Measurements from ENCODE around the gene RBM44.
"Not testable (repeated sequence)": the region's sequence is repeated elsewhere in the genome, so short reads cannot be mapped to it uniquely, and the experiment has no call there.

Gene RBM44

GRCh38 chr2:237762291-237763182 lies 36.0 kb upstream of the RBM44 start:
- WGBS, 2 donors (ENCODE audit: extremely low coverage in 2 of 2, insufficient read length in 2 of 2, insufficient replicate concordance in 1 of 2): no CpG with 5 or more reads among the region's 9 CpGs
- DNase-seq (ENCODE audit: low spot score); H2BK120ac ChIP-seq (ENCODE audit: low read depth, low read length); H3K27ac ChIP-seq (replicated peaks; ENCODE audit: low read length); H3K4ac ChIP-seq (ENCODE audit: low read length); H3K18ac ChIP-seq (ENCODE audit: low read length); H3K23ac ChIP-seq (ENCODE audit: low read depth, low read length, poor library complexity); H2AFZ ChIP-seq (ENCODE audit: low read length); H4K8ac ChIP-seq (ENCODE audit: low read depth, low read length); H4K91ac ChIP-seq (ENCODE audit: low read depth, low read length, poor library complexity); H2BK15ac ChIP-seq (ENCODE audit: low read length); H2AK5ac ChIP-seq (ENCODE audit: low read depth, low read length); H3K9me3 ChIP-seq (replicated peaks in 1 of 2; ENCODE audit: control insufficient read depth in 2 of 2, insufficient read depth in 1 of 2, low read depth in 1 of 2, low read length in 2 of 2); H3K79me1 ChIP-seq (ENCODE audit: low read depth, low read length); H3K27me3 ChIP-seq (ENCODE audit: control insufficient read depth in 3 of 3, insufficient read depth in 3 of 3, low read depth in 1 of 3, low read length in 3 of 3); H2BK12ac ChIP-seq (ENCODE audit: low read length); H2BK5ac ChIP-seq (ENCODE audit: low read length); H3K4me3 ChIP-seq (ENCODE audit: low read length in 2 of 2); H3K4me1 ChIP-seq (ENCODE audit: control insufficient read depth in 2 of 2, insufficient read depth in 1 of 2, low read depth in 1 of 2, low read length in 2 of 2); H3K4me2 ChIP-seq (ENCODE audit: insufficient read depth, low read length, poor library complexity, severe bottlenecking); H3K14ac ChIP-seq (ENCODE audit: low read length); H3K9ac ChIP-seq (ENCODE audit: low read depth, low read length, poor library complexity): not testable (repeated sequence)
- peaks cover 5 to 69% of the 10 kb centered on the region in 2 donors for H3K36me3 ChIP-seq (replicated peaks in 1 of 2; ENCODE audit: control insufficient read depth in 2 of 2, insufficient read depth in 2 of 2, low read length in 2 of 2)

- Histone ChIP-seq H2BK15ac (ENCODE audit: low read length) (no peak overlapping the region), H3K9ac (ENCODE audit: low read depth, low read length, poor library complexity) (no peak overlapping the region), H3K27me3 (ENCODE audit: control insufficient read depth in 3 of 3, insufficient read depth in 3 of 3, low read depth in 1 of 3, low read length in 3 of 3) (no peaks in the 10 kb centered on the region), H2BK120ac (ENCODE audit: low read depth, low read length) (no peak overlapping the region), H2BK5ac (ENCODE audit: low read length) (no peak overlapping the region), H2AK5ac (ENCODE audit: low read depth, low read length) (no peak overlapping the region), H4K91ac (ENCODE audit: low read depth, low read length, poor library complexity) (no peak overlapping the region), H4K8ac (ENCODE audit: low read depth, low read length) (no peak overlapping the region), H2BK12ac (ENCODE audit: low read length) (no peak overlapping the region), H3K9me3 (replicated peaks in 1 of 2; ENCODE audit: control insufficient read depth in 2 of 2, insufficient read depth in 1 of 2, low read depth in 1 of 2, low read length in 2 of 2) (no peaks in the 10 kb centered on the region), H3K4ac (ENCODE audit: low read length) (no peak overlapping the region), H3K27ac (replicated peaks; ENCODE audit: low read length) (no peak overlapping the region), H3K4me3 (ENCODE audit: low read length in 2 of 2) (no peak overlapping the region), H3K18ac (ENCODE audit: low read length) (no peak overlapping the region), H3K4me1 (ENCODE audit: control insufficient read depth in 2 of 2, insufficient read depth in 1 of 2, low read depth in 1 of 2, low read length in 2 of 2) (peaks cover 0 to 2% of the 10 kb centered on the region in 2 donors), H3K36me3 (replicated peaks in 1 of 2; ENCODE audit: control insufficient read depth in 2 of 2, insufficient read depth in 2 of 2, low read length in 2 of 2) (peaks cover 5 to 57% of the 10 kb centered on the region in 2 donors), H3K4me2 (ENCODE audit: insufficient read depth, low read length, poor library complexity, severe bottlenecking) (no peak overlapping the region), H3K14ac (ENCODE audit: low read length) (no peak overlapping the region), H3K23ac (ENCODE audit: low read depth, low read length, poor library complexity) (no peak overlapping the region), H3K79me1 (ENCODE audit: low read depth, low read length) (no peaks in the 10 kb centered on the region), H2AFZ (ENCODE audit: low read length) (no peak overlapping the region)
- no peak for DNase-seq (ENCODE audit: low spot score)
- WGBS, 2 donors (ENCODE audit: extremely low coverage in 2 of 2, insufficient read length in 2 of 2, insufficient replicate concordance in 1 of 2): no CpG with 5 or more reads among the region's 10 CpGs
These were observed 34.8 kb upstream of the RBM44 start for GRCh38 chr2:237763812-237764211.

GRCh38 chr2:237765122-237765521 lies 33.5 kb upstream of the RBM44 start:
- not testable (repeated sequence) for H2BK15ac ChIP-seq (ENCODE audit: low read length); H2AFZ ChIP-seq (ENCODE audit: low read length); H3K4me3 ChIP-seq (ENCODE audit: low read length in 2 of 2); H2BK5ac ChIP-seq (ENCODE audit: low read length); H3K9ac ChIP-seq (ENCODE audit: low read depth, low read length, poor library complexity); H3K4me2 ChIP-seq (ENCODE audit: insufficient read depth, low read length, poor library complexity, severe bottlenecking); H2AK5ac ChIP-seq (ENCODE audit: low read depth, low read length); H3K14ac ChIP-seq (ENCODE audit: low read length); H3K4me1 ChIP-seq (ENCODE audit: control insufficient read depth in 2 of 2, insufficient read depth in 1 of 2, low read depth in 1 of 2, low read length in 2 of 2); H4K91ac ChIP-seq (ENCODE audit: low read depth, low read length, poor library complexity); H2BK120ac ChIP-seq (ENCODE audit: low read depth, low read length); H4K8ac ChIP-seq (ENCODE audit: low read depth, low read length); H3K79me1 ChIP-seq (ENCODE audit: low read depth, low read length); H2BK12ac ChIP-seq (ENCODE audit: low read length); H3K27ac ChIP-seq (replicated peaks; ENCODE audit: low read length); H3K4ac ChIP-seq (ENCODE audit: low read length); H3K23ac ChIP-seq (ENCODE audit: low read depth, low read length, poor library complexity); H3K18ac ChIP-seq (ENCODE audit: low read length); H3K27me3 ChIP-seq (ENCODE audit: control insufficient read depth in 3 of 3, insufficient read depth in 3 of 3, low read depth in 1 of 3, low read length in 3 of 3); H3K9me3 ChIP-seq (replicated peaks in 1 of 2; ENCODE audit: control insufficient read depth in 2 of 2, insufficient read depth in 1 of 2, low read depth in 1 of 2, low read length in 2 of 2); DNase-seq (ENCODE audit: low spot score)
- peaks cover 3 to 48% of the 10 kb centered on the region in 2 donors for H3K36me3 ChIP-seq (replicated peaks in 1 of 2; ENCODE audit: control insufficient read depth in 2 of 2, insufficient read depth in 2 of 2, low read length in 2 of 2)
- no CpG with 5 or more reads among the region's 6 CpGs for WGBS, 2 donors (ENCODE audit: extremely low coverage in 2 of 2, insufficient read length in 2 of 2, insufficient replicate concordance in 1 of 2)

GRCh38 chr2:237765875-237766274 lies 32.7 kb upstream of the RBM44 start:
- H3K18ac ChIP-seq (ENCODE audit: low read length): no peak overlapping the region
- H4K8ac ChIP-seq (ENCODE audit: low read depth, low read length): no peak overlapping the region
- H3K4ac ChIP-seq (ENCODE audit: low read length): no peak overlapping the region
- no peaks in the 10 kb centered on the region for H3K9me3 ChIP-seq (replicated peaks in 1 of 2; ENCODE audit: control insufficient read depth in 2 of 2, insufficient read depth in 1 of 2, low read depth in 1 of 2, low read length in 2 of 2)
- no peak overlapping the region for H4K91ac ChIP-seq (ENCODE audit: low read depth, low read length, poor library complexity)
- no peak overlapping the region for H2BK15ac ChIP-seq (ENCODE audit: low read length)
- no peaks in the 10 kb centered on the region for H3K79me1 ChIP-seq (ENCODE audit: low read depth, low read length)
- no peak overlapping the region for H2BK120ac ChIP-seq (ENCODE audit: low read depth, low read length)
- no CpG with 5 or more reads among the region's 8 CpGs for WGBS, 2 donors (ENCODE audit: extremely low coverage in 2 of 2, insufficient read length in 2 of 2, insufficient replicate concordance in 1 of 2)
- no peak overlapping the region for H3K4me2 ChIP-seq (ENCODE audit: insufficient read depth, low read length, poor library complexity, severe bottlenecking)
- no peak overlapping the region for H2AK5ac ChIP-seq (ENCODE audit: low read depth, low read length)
- peaks cover 2 to 47% of the 10 kb centered on the region in 2 donors for H3K36me3 ChIP-seq (replicated peaks in 1 of 2; ENCODE audit: control insufficient read depth in 2 of 2, insufficient read depth in 2 of 2, low read length in 2 of 2)
- no peak overlapping the region for H2BK5ac ChIP-seq (ENCODE audit: low read length)
- no peak overlapping the region for H3K9ac ChIP-seq (ENCODE audit: low read depth, low read length, poor library complexity)
- no peak overlapping the region for H3K23ac ChIP-seq (ENCODE audit: low read depth, low read length, poor library complexity)
- no peak overlapping the region for H3K4me3 ChIP-seq (ENCODE audit: low read length in 2 of 2)
- H2BK12ac ChIP-seq (ENCODE audit: low read length): no peak overlapping the region
- peaks cover 0 to under 1% of the 10 kb centered on the region in 2 donors for H3K4me1 ChIP-seq (ENCODE audit: control insufficient read depth in 2 of 2, insufficient read depth in 1 of 2, low read depth in 1 of 2, low read length in 2 of 2)
- H2AFZ ChIP-seq (ENCODE audit: low read length): no peak overlapping the region
- H3K27me3 ChIP-seq (ENCODE audit: control insufficient read depth in 3 of 3, insufficient read depth in 3 of 3, low read depth in 1 of 3, low read length in 3 of 3): no peaks in the 10 kb centered on the region
- no peak overlapping the region for H3K14ac ChIP-seq (ENCODE audit: low read length)
- no peak overlapping the region for H3K27ac ChIP-seq (replicated peaks; ENCODE audit: low read length)
- DNase-seq (ENCODE audit: low spot score): no peak
